A549 (cell line): ENCODE results near the gene BPIFB1. TPM values are rescaled to one million over a fixed set of nuclear protein-coding genes. Genes with fewer than 3 reads are reported as not detected.
A peak's percentile ranks its signal among the peaks of the same experiment; 100 is the strongest.

Experiments
- ATAC-seq, 2 experiments: fragments of 200-7000 bp in 1 of 2; fragments of >200 bp in 1 of 2; cut with Nextera tagmentation in 1 of 2; cut with Tn5 transposase in 1 of 2; 3 replicates each; pipeline versions ENCODE4 v1.8.0 to v1.9.1; 2018 to 2020; ENCODE audit warnings: mild to moderate bottlenecking in 1 of 2, moderate library complexity in 1 of 2
- CTCF ChIA-PET: fragments of 300-600 bp; sonication (Branson Sonifier 250); formaldehyde crosslinking; extraction: SDS; loops from one replicate; lab custom pipeline; 2021; ENCODE audit warnings: antibody characterized with exemption, inconsistent platforms; lab: Yijun Ruan, JAX
- POLR2A ChIA-PET: fragments of 350-600 bp; formaldehyde crosslinking; extraction: SDS; loops from one replicate; lab custom pipeline; 2021; ENCODE audit warnings: antibody characterized with exemption, inconsistent platforms; lab: Yijun Ruan, JAX
- DNase-seq, 2 experiments: peaks; one replicate each; pipeline versions ENCODE4 v3.0.0 to v3.0.0-alpha.2; 2011 to 2016; ENCODE audit warnings: low read depth in 1 of 2, low spot score in 1 of 2
- FAIRE-seq: peaks from 2 replicates; lab custom pipeline; 2011; peaks lifted over from hg19 to GRCh38; lab: Jason Lieb, UNC
- H3K27ac ChIP-seq, 2 experiments: fragments of >200 bp; sonication (Bioruptor Twin); formaldehyde crosslinking; 3 replicates each; pipeline ENCODE4 v1.5.1; 2016 to 2017
- H3K4me1 ChIP-seq: fragments of >200 bp; sonication (Bioruptor Twin); formaldehyde crosslinking; 3 replicates; pipeline ENCODE4 v1.6.1; 2016
- H3K4me2 ChIP-seq: fragments of >200 bp; sonication (Bioruptor Twin); formaldehyde crosslinking; 3 replicates; pipeline ENCODE4 v1.6.1; 2016
- H3K4me3 ChIP-seq: fragments of >200 bp; sonication (Bioruptor Twin); formaldehyde crosslinking; 3 replicates; pipeline ENCODE4 v1.5.1; 2016
- H3K9me3 ChIP-seq: fragments of >200 bp; sonication (Bioruptor Twin); formaldehyde crosslinking; 3 replicates; pipeline ENCODE4 v1.6.1; 2016
- CBX2 ChIP-seq: fragments of 200-600 bp; sonication (generic); IDR thresholded peaks from 2 replicates; pipeline ENCODE4 v1.6.1; 2016; ENCODE audit warnings: low read depth, mild to moderate bottlenecking, borderline replicate concordance
- CTCF ChIP-seq: fragments of >200 bp; sonication (Bioruptor Twin); formaldehyde crosslinking; IDR thresholded peaks from 3 replicates; pipeline ENCODE4 v1.5.1; 2016
- ESRRA ChIP-seq: fragments of 150-350 bp; IDR thresholded peaks from 2 replicates; pipeline ENCODE4 v1.6.1; 2014; ENCODE audit warnings: mild to moderate bottlenecking, low read length, borderline replicate concordance
- FOSL2 ChIP-seq, 2 experiments: fragments of 450-650 bp in 1 of 2; fragments of >200 bp in 1 of 2; sonication (Bioruptor Twin) in 1 of 2; formaldehyde crosslinking; IDR thresholded peaks; 2 replicates each; pipeline versions ENCODE4 v1.5.0 to v1.6.1; 2016 to 2020; ENCODE audit warnings: mild to moderate bottlenecking in 1 of 2, moderate library complexity in 1 of 2
- HDAC2 ChIP-seq: fragments of 200-600 bp; sonication (generic); IDR thresholded peaks from 2 replicates; pipeline ENCODE4 v1.6.1; 2016
- HOXA7 ChIP-seq: fragments of 250-450 bp; sonication (Bioruptor Pico); IDR thresholded peaks from 2 replicates; pipeline ENCODE4 v1.5.0; 2020; ENCODE audit warnings: mild to moderate bottlenecking, moderate library complexity
- HOXB13 ChIP-seq: fragments of 250-450 bp; sonication (Bioruptor Pico); IDR thresholded peaks from 2 replicates; pipeline ENCODE4 v1.5.0; 2020; ENCODE audit warnings: low read depth, mild to moderate bottlenecking, moderate library complexity
- KDM1A ChIP-seq: fragments of 200-600 bp; sonication (generic); IDR thresholded peaks from 2 replicates; pipeline ENCODE4 v1.6.1; 2016; ENCODE audit warnings: low read depth, mild to moderate bottlenecking
- MYC ChIP-seq: IDR thresholded peaks from 2 replicates; pipeline ENCODE4 v1.6.1; 2012; ENCODE audit warnings: mild to moderate bottlenecking, inconsistent platforms, low read length, improper control_type of control experiment, borderline replicate concordance
- NR3C1 ChIP-seq: fragments of >200 bp; sonication (Bioruptor Twin); formaldehyde crosslinking; IDR thresholded peaks from 3 replicates; pipeline ENCODE4 v1.6.1; 2017
- POLR2A ChIP-seq: IDR thresholded peaks from 2 replicates; pipeline ENCODE4 v1.6.1; 2012; ENCODE audit warnings: mild to moderate bottlenecking, low read length
- POLR2AphosphoS2 ChIP-seq: conservative IDR thresholded peaks from 2 replicates; pipeline ENCODE4 v1.6.1; 2012; ENCODE audit warnings: low read length, improper control_type of control experiment, inconsistent platforms
- RAD21 ChIP-seq, 2 experiments: fragments of >200 bp in 1 of 2; sonication (Bioruptor Twin) in 1 of 2; formaldehyde crosslinking in 1 of 2; IDR thresholded peaks in 1 of 2; conservative IDR thresholded peaks in 1 of 2; 2 replicates in 1 of 2; 3 replicates in 1 of 2; pipeline ENCODE4 v1.6.1; 2012 to 2018; ENCODE audit warnings: inconsistent platforms in 1 of 2
- RARB ChIP-seq: fragments of 250-450 bp; sonication (Bioruptor Pico); IDR thresholded peaks from 2 replicates; pipeline ENCODE4 v1.8.0; 2021; ENCODE audit warnings: mild to moderate bottlenecking, moderate library complexity
- RFX5 ChIP-seq: fragments of 450-650 bp; IDR thresholded peaks from 2 replicates; pipeline ENCODE4 v1.7.1; 2014; ENCODE audit warnings: antibody characterized with exemption, mild to moderate bottlenecking, moderate library complexity
- SMC3 ChIP-seq: fragments of >200 bp; sonication (Bioruptor Twin); formaldehyde crosslinking; IDR thresholded peaks from 3 replicates; pipeline ENCODE4 v1.6.1; 2018; ENCODE audit warnings: inconsistent platforms
- TP53 ChIP-seq: fragments of 250-450 bp; sonication (Bioruptor Pico); IDR thresholded peaks from 2 replicates; pipeline ENCODE4 v1.5.0; 2021; ENCODE audit warnings: mild to moderate bottlenecking, moderate library complexity
- ZFP36 ChIP-seq: fragments of 450-650 bp; IDR thresholded peaks from 2 replicates; pipeline ENCODE4 v1.6.1; 2014; ENCODE audit warnings: borderline replicate concordance; ENCODE audit not compliant: partially characterized antibody
- WGBS: methylation state at CpG from one replicate; pipeline ENCODE4 v1.1.6; 2017; ENCODE audit errors: missing lambda C conversion rate; 5-methylcytosine and 5-hydroxymethylcytosine counted together
- polyA minus RNA-seq: library from RNA; depleted of rRNA, polyadenylated mRNA; stranded (reverse); fragments of >200 nt; gene quantifications from 2 replicates; pipeline ENCODE4 v1.2.3, GENCODE V29; 2011; rRNA and poly(A)+ RNA removed
- polyA plus RNA-seq, 4 experiments: library from polyadenylated mRNA; depleted of rRNA in 3 of 4; stranded (reverse); fragments of >200 nt; fragmentation: RNase III in 1 of 4; extraction: RNeasy Plus Mini Kit Qiagen cat#74134 plus additional on column Dnase treatment in 1 of 4; gene quantifications; 2 replicates in 3 of 4; 3 replicates in 1 of 4; pipeline ENCODE4 v1.2.3, GENCODE V29; 2011 to 2017
- TF ChIP-seq, protein P1 (sequence below): fragments of 250-450 bp; sonication (Bioruptor Pico); IDR thresholded peaks from 2 replicates; pipeline ENCODE4 v1.5.0; 2020; ENCODE audit warnings: low read depth, mild to moderate bottlenecking, moderate library complexity
- TF ChIP-seq, protein P2 (sequence below): fragments of >200 bp; sonication (Bioruptor Twin); formaldehyde crosslinking; IDR thresholded peaks from 2 replicates; pipeline ENCODE4 v1.6.1; 2016
- TF ChIP-seq, protein P3 (sequence below): IDR thresholded peaks from 2 replicates; pipeline ENCODE4 v1.6.1; 2012

BPIFB1 gene, protein sequence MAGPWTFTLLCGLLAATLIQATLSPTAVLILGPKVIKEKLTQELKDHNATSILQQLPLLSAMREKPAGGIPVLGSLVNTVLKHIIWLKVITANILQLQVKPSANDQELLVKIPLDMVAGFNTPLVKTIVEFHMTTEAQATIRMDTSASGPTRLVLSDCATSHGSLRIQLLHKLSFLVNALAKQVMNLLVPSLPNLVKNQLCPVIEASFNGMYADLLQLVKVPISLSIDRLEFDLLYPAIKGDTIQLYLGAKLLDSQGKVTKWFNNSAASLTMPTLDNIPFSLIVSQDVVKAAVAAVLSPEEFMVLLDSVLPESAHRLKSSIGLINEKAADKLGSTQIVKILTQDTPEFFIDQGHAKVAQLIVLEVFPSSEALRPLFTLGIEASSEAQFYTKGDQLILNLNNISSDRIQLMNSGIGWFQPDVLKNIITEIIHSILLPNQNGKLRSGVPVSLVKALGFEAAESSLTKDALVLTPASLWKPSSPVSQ
- 0.18 and 0.67 TPM in 2 replicates for polyA plus RNA-seq (2011; rRNA removed)
- 0.04 and 0.05 TPM in 2 replicates for polyA plus RNA-seq (2012; cell fraction: cytosol; rRNA removed)
- polyA plus RNA-seq (2012; cell fraction: nucleus; rRNA removed): not detected in 2 replicates
- polyA plus RNA-seq (2017; fragmentation: RNase III; extraction: RNeasy Plus Mini Kit Qiagen cat#74134 plus additional on column Dnase treatment): not detected in 3 replicates
- polyA minus RNA-seq: 0.24 and 0.41 TPM in 2 replicates

DNA sequence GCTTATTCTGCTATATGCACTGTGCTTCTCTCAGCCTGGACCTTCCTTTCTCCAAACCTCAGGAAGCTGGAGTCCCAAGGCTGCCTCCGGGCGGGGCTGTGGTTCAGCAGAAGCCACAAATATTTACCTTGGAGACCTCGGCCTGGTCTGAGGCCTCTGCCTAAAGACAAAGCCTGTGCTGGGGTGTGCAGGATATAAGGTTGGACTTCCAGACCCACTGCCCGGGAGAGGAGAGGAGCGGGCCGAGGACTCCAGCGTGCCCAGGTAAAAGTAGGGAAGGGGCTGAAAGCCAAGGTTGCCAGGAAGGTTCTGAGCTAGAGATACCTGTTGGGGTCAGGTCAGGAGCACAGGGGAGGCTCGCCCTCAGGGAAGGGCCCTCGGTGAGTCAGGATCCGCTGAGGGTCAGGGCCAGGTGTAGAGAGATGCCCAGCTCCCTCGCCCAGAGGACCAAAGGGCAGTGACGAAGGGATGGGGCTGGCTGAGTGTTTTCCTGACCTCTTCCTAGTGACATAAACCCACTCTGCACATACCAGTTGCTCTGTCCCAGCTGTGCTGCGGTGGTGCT, at the start of gene BPIFB1:
TSS of gene BPIFB1 (plus strand) at position 224 of the 565 bp plus-strand sequence. CDS start 2,860 bp downstream, outside the sequence.
- ChIA-PET CTCF (no interaction called here), POLR2A (no interaction called here)
- no peak within 1 kb of the TSS for H3K4me2 ChIP-seq
- TF ChIP-seq, protein P1, sequence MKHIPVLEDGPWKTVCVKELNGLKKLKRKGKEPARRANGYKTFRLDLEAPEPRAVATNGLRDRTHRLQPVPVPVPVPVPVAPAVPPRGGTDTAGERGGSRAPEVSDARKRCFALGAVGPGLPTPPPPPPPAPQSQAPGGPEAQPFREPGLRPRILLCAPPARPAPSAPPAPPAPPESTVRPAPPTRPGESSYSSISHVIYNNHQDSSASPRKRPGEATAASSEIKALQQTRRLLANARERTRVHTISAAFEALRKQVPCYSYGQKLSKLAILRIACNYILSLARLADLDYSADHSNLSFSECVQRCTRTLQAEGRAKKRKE (CRISPR knock-in tag): no peak
- no peak for TF ChIP-seq MYC
- 57% methylated on average over 13 of the region's 13 CpGs for WGBS
- no peak for DNase-seq
- no peak within 1 kb of the TSS for H3K4me3 ChIP-seq
- no peak within 1 kb of the TSS for H3K27ac ChIP-seq
- H3K4me1 ChIP-seq: peaks cover 2% of the 10 kb centered on the region; the same call in 2 of the 3 replicates
- H3K9me3 ChIP-seq: no peaks in the 10 kb centered on the region
- FAIRE-seq: no peak
- peak in 1 of 2 experiments; percentile 27; a peak in 2 of 6 replicates for ATAC-seq

DNA sequence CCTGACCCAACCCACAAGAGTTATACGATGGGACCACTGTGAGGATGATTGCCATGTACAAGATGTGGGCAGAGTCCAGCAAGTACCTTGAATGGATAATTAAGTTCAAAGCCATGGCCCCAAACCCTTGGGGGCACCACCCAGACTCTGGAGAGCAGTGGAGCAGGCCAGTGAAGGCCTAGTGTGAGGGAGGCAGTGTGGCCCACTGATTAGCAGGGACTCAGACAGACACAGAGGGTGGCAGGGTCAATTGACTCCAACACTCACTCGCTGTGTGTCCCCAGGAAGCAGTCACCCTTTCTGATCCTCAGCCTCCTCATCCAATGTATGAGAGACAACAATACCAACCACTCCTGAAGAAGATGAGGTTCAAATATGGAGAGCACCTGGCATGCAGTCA, 49.0 kb upstream of the BPIFB1 start:
- TF ChIP-seq ESRRA (no peak), CTCF (no peak), TP53 (CRISPR knock-in tag) (no peak), SMC3 (no peak), MYC (no peak), NR3C1 (no peak)
- TF ChIP-seq, protein P2, sequence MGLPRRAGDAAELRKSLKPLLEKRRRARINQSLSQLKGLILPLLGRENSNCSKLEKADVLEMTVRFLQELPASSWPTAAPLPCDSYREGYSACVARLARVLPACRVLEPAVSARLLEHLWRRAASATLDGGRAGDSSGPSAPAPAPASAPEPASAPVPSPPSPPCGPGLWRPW: no peak
- ATAC-seq: no peak
- no peak overlapping the region for H3K4me2 ChIP-seq
- FAIRE-seq: no peak
- H3K4me1 ChIP-seq: no peaks in the 10 kb centered on the region
- no peak for DNase-seq
- ChIA-PET POLR2A (no interaction called here), CTCF (no interaction called here)
- WGBS: 70% methylated on average over 2 of the region's 2 CpGs
- H3K4me3 ChIP-seq: no peak overlapping the region
- no peak overlapping the region for H3K27ac ChIP-seq
- no peaks in the 10 kb centered on the region for H3K9me3 ChIP-seq

GRCh38 chr20:33235696-33236095, 47.3 kb upstream of the BPIFB1 start, which contains the start of gene BPIFA1:
TSS of gene BPIFA1 (plus strand) at chr20:33235996. CDS start at chr20:33237712, 1,716 bp downstream.
- Histone ChIP-seq H3K4me1 (no peaks in the 10 kb centered on the region), H3K27ac (no peak within 1 kb of the TSS), H3K4me3 (no peak within 1 kb of the TSS), H3K4me2 (no peak within 1 kb of the TSS), H3K9me3 (no peaks in the 10 kb centered on the region)
- ChIA-PET POLR2A (no interaction called here), CTCF (interaction anchor here (0.6 to 1.8 kb wide), 6 partner anchors 9 to 64 kb away, joined by 3 to 6 read pairs (median 3); no protein-coding TSS in a partner anchor)
- TF ChIP-seq RAD21 (conservative IDR thresholded peaks at IDR 0.05 in 1 of 2, IDR thresholded peaks at IDR 0.05 in 1 of 2) (no peak), KDM1A (no peak), RARB (CRISPR knock-in tag) (no peak), ESRRA (no peak), HOXA7 (CRISPR knock-in tag) (no peak), ZFP36 (no peak), HDAC2 (no peak), CTCF (no peak), CBX2 (no peak), FOSL2 (IDR thresholded peaks at IDR 0.05) (no peak), FOSL2 (CRISPR knock-in tag; IDR thresholded peaks at IDR 0.05) (no peak), POLR2A (no peak), RFX5 (no peak), HOXB13 (CRISPR knock-in tag) (no peak), POLR2AphosphoS2 (no peak)
- TF ChIP-seq, protein P3, sequence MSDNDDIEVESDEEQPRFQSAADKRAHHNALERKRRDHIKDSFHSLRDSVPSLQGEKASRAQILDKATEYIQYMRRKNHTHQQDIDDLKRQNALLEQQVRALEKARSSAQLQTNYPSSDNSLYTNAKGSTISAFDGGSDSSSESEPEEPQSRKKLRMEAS: no peak
- WGBS: 19% methylated on average over 5 of the region's 5 CpGs
- FAIRE-seq: no peak
- ATAC-seq: no peak
- no peak for DNase-seq
